Suprapubic skin (tissue), 4 donors: ENCODE results near the gene S100G. TPM values are rescaled to one million over a fixed set of nuclear protein-coding genes. Genes with fewer than 3 reads are reported as not detected.

Source experiments
- DNase-seq, 2 donors: peaks; one replicate each; pipeline ENCODE4 v3.0.0-alpha.2; 2019; ENCODE audit warnings: low spot score in 2 of 2
- H3K27ac ChIP-seq: fragments of 200-600 bp; sonication (generic); one replicate; pipeline ENCODE4 v1.5.1; 2019
- H3K27me3 ChIP-seq: fragments of 200-600 bp; sonication (generic); one replicate; pipeline ENCODE4 v1.5.1; 2019
- H3K36me3 ChIP-seq: fragments of 200-600 bp; sonication (generic); one replicate; pipeline ENCODE4 v1.5.1; 2019
- H3K4me1 ChIP-seq: fragments of 200-600 bp; sonication (generic); one replicate; pipeline ENCODE4 v1.5.1; 2019
- H3K4me3 ChIP-seq: fragments of 200-600 bp; sonication (generic); one replicate; pipeline ENCODE4 v1.5.1; 2019; ENCODE audit warnings: mild to moderate bottlenecking
- H3K9me3 ChIP-seq: fragments of 200-600 bp; sonication (generic); one replicate; pipeline ENCODE4 v1.5.1; 2019
- CTCF ChIP-seq, 2 donors: fragments of 200-600 bp in 1 of 2; fragments of 450-650 bp in 1 of 2; sonication (generic) in 1 of 2; IDR thresholded peaks; one replicate each; pipeline ENCODE4 v1.5.1; 2016 to 2019; ENCODE audit warnings: antibody characterized with exemption in 2 of 2, mild to moderate bottlenecking in 1 of 2, moderate library complexity in 1 of 2
- EP300 ChIP-seq: sonication (generic); formaldehyde crosslinking; IDR thresholded peaks from one replicate; pipeline ENCODE4 v1.6.1; 2017; ENCODE audit warnings: antibody characterized with exemption
- POLR2A ChIP-seq, 2 donors: fragments of 450-650 bp; IDR thresholded peaks; one replicate each; pipeline ENCODE4 v1.6.1; 2017; ENCODE audit warnings: antibody characterized with exemption in 2 of 2, mild to moderate bottlenecking in 2 of 2, moderate library complexity in 2 of 2
- POLR2AphosphoS5 ChIP-seq, 3 donors: sonication (generic); formaldehyde crosslinking; IDR thresholded peaks; one replicate each; pipeline ENCODE4 v1.6.1; 2017; ENCODE audit warnings: antibody characterized with exemption in 3 of 3
- WGBS: methylation state at CpG from one replicate; pipeline ENCODE4 v1.1.5; 2018; 5-methylcytosine and 5-hydroxymethylcytosine counted together
- total RNA-seq, 4 donors: library from RNA; depleted of rRNA; stranded (reverse); fragments of >200 nt; gene quantifications; one replicate each; pipeline ENCODE4 v1.1.0, GENCODE V29; 2016

Gene S100G
- total RNA-seq, 4 donors from 2014 or later = not detected

GRCh38 chrX:16651391-16652024 lies 1.6 kb downstream of the S100G start:
- no peaks in the 10 kb centered on the region for H3K27me3 ChIP-seq
- no peak for TF ChIP-seq POLR2AphosphoS5 (IDR thresholded peaks at IDR 0.05)
- no peak for TF ChIP-seq CTCF (IDR thresholded peaks at IDR 0.05)
- TF ChIP-seq EP300 = no peak
- TF ChIP-seq POLR2A (IDR thresholded peaks at IDR 0.05) = no peak
- H3K9me3 ChIP-seq = no peaks in the 10 kb centered on the region
- 78% methylated on average over 4 of the region's 4 CpGs for WGBS
- no peaks in the 10 kb centered on the region for H3K36me3 ChIP-seq
- no peak for DNase-seq
- H3K27ac ChIP-seq = no peak overlapping the region
- no peaks in the 10 kb centered on the region for H3K4me1 ChIP-seq
- H3K4me3 ChIP-seq = no peak overlapping the region

GRCh38 chrX:16653424-16653823 lies 3.5 kb downstream of the S100G start:
- Histone ChIP-seq H3K27ac (no peak overlapping the region), H3K4me3 (no peak overlapping the region), H3K4me1 (no peaks in the 10 kb centered on the region), H3K9me3 (no peaks in the 10 kb centered on the region), H3K27me3 (no peaks in the 10 kb centered on the region), H3K36me3 (no peaks in the 10 kb centered on the region)
- TF ChIP-seq POLR2AphosphoS5 (IDR thresholded peaks at IDR 0.05) = no peak
- no peak for TF ChIP-seq POLR2A (IDR thresholded peaks at IDR 0.05)
- no peak for TF ChIP-seq EP300
- WGBS = 79% methylated on average over 7 of the region's 7 CpGs
- DNase-seq = no peak

GRCh38 chrX:16654093-16654492 lies 4.1 kb downstream of the S100G start:
- H3K36me3 ChIP-seq = no peaks in the 10 kb centered on the region
- no peak overlapping the region for H3K27ac ChIP-seq
- no peaks in the 10 kb centered on the region for H3K9me3 ChIP-seq
- no peaks in the 10 kb centered on the region for H3K4me1 ChIP-seq
- 91% methylated on average over 3 of the region's 3 CpGs for WGBS
- TF ChIP-seq POLR2A (IDR thresholded peaks at IDR 0.05) (no peak), EP300 (no peak), CTCF (IDR thresholded peaks at IDR 0.05) (no peak), POLR2AphosphoS5 (IDR thresholded peaks at IDR 0.05) (no peak)
- DNase-seq = no peak
- H3K4me3 ChIP-seq = no peak overlapping the region
- no peaks in the 10 kb centered on the region for H3K27me3 ChIP-seq

GRCh38 chrX:16658284-16658683 lies 8.3 kb downstream of the S100G start:
- no peak for DNase-seq
- no peak for TF ChIP-seq POLR2A (IDR thresholded peaks at IDR 0.05)
- TF ChIP-seq CTCF (IDR thresholded peaks at IDR 0.05) = no peak
- TF ChIP-seq POLR2AphosphoS5 (IDR thresholded peaks at IDR 0.05) = no peak
- TF ChIP-seq EP300 = no peak
- Histone ChIP-seq H3K27ac (no peak overlapping the region), H3K9me3 (no peaks in the 10 kb centered on the region), H3K36me3 (no peaks in the 10 kb centered on the region), H3K4me3 (no peak overlapping the region), H3K27me3 (no peaks in the 10 kb centered on the region), H3K4me1 (no peaks in the 10 kb centered on the region)
- WGBS = 86% methylated on average over 2 of the region's 2 CpGs

GRCh38 chrX:16659321-16659720 lies 9.4 kb downstream of the S100G start:
- Histone ChIP-seq H3K27me3 (no peaks in the 10 kb centered on the region), H3K36me3 (no peaks in the 10 kb centered on the region), H3K4me3 (no peak overlapping the region), H3K27ac (no peak overlapping the region), H3K4me1 (no peaks in the 10 kb centered on the region), H3K9me3 (no peaks in the 10 kb centered on the region)
- no peak for DNase-seq
- WGBS = 81% methylated on average over 1 of the region's 1 CpG
- no peak for TF ChIP-seq CTCF (IDR thresholded peaks at IDR 0.05)
- no peak for TF ChIP-seq POLR2AphosphoS5 (IDR thresholded peaks at IDR 0.05)
- TF ChIP-seq EP300 = no peak
- no peak for TF ChIP-seq POLR2A (IDR thresholded peaks at IDR 0.05)

- WGBS = 78% methylated on average over 2 of the region's 2 CpGs
- no peaks in the 10 kb centered on the region for H3K9me3 ChIP-seq
- H3K27ac ChIP-seq = no peak overlapping the region
- no peaks in the 10 kb centered on the region for H3K27me3 ChIP-seq
- H3K4me1 ChIP-seq = no peaks in the 10 kb centered on the region
- peaks cover 1% of the 10 kb centered on the region for H3K36me3 ChIP-seq
- TF ChIP-seq POLR2A (IDR thresholded peaks at IDR 0.05) (no peak), CTCF (IDR thresholded peaks at IDR 0.05) (no peak), POLR2AphosphoS5 (IDR thresholded peaks at IDR 0.05) (no peak), EP300 (no peak)
- no peak for DNase-seq
- H3K4me3 ChIP-seq = no peak overlapping the region
These were observed 11.5 kb downstream of the S100G start for GRCh38 chrX:16661495-16661894.
